Measurements from ENCODE around the gene CGB3.

DNA sequence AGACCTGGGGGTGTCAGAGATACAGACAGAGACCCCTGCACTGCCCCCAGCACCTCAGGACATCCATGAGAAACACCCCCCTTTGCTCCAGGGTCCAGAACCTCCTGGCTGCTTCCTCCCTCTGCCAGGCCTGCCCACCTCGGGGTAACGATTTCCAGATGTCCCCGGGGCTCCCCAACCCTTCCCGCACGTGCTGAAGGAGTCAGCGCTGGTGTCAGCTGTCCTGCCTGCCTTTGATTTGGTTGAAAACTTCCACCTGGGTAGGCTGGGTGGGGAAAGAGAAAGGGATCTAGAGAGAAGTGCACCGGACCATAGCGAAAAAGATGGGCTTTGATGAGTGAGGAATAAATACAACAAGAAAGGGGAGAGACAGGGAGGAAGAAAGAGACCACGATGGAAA, 34.9 kb upstream of the CGB3 start:
- TF ChIP-seq POLR2AphosphoS5 (IDR thresholded peaks at IDR 0.05), result no peak
- TF ChIP-seq, protein P1, sequence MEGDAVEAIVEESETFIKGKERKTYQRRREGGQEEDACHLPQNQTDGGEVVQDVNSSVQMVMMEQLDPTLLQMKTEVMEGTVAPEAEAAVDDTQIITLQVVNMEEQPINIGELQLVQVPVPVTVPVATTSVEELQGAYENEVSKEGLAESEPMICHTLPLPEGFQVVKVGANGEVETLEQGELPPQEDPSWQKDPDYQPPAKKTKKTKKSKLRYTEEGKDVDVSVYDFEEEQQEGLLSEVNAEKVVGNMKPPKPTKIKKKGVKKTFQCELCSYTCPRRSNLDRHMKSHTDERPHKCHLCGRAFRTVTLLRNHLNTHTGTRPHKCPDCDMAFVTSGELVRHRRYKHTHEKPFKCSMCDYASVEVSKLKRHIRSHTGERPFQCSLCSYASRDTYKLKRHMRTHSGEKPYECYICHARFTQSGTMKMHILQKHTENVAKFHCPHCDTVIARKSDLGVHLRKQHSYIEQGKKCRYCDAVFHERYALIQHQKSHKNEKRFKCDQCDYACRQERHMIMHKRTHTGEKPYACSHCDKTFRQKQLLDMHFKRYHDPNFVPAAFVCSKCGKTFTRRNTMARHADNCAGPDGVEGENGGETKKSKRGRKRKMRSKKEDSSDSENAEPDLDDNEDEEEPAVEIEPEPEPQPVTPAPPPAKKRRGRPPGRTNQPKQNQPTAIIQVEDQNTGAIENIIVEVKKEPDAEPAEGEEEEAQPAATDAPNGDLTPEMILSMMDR (IDR thresholded peaks at IDR 0.05), result no peak

All from suprapubic skin (tissue), 3 donors.